DMS79 (cell line): ENCODE results near the gene MYLK.

Source experiments
- DNase-seq: peaks from one replicate; lab custom pipeline; 2025; lab: John Stamatoyannopoulos, UW

MYLK gene

GRCh38 chr3:123774474-123774873 lies 109.7 kb downstream of the MYLK start:
- DNase-seq: no peak

- no peak for DNase-seq
Observed at GRCh38 chr3:123773681-123774431, 110.3 kb downstream of the MYLK start.

GRCh38 chr3:123769356-123769743 lies 114.8 kb downstream of the MYLK start:
- DNase-seq: no peak

- DNase-seq: no peak
Observed at GRCh38 chr3:123768480-123769355, 115.4 kb downstream of the MYLK start.

- no peak for DNase-seq
Observed at GRCh38 chr3:123767564-123768292, 116.4 kb downstream of the MYLK start.

- no peak for DNase-seq
Observed at GRCh38 chr3:123767009-123767372, 117.1 kb downstream of the MYLK start.

- DNase-seq: no peak
Observed at GRCh38 chr3:123766193-123767008, 117.7 kb downstream of the MYLK start.

GRCh38 chr3:123765475-123766128 lies 118.5 kb downstream of the MYLK start:
- DNase-seq: no peak

GRCh38 chr3:123764647-123765046 lies 119.5 kb downstream of the MYLK start:
- no peak for DNase-seq

- DNase-seq: no peak
Observed at GRCh38 chr3:123762805-123763204, 121.3 kb downstream of the MYLK start.

GRCh38 chr3:123760817-123761216 lies 123.3 kb downstream of the MYLK start:
- no peak for DNase-seq

- DNase-seq: no peak
Observed at GRCh38 chr3:123759871-123760270, 124.3 kb downstream of the MYLK start.

GRCh38 chr3:123759311-123759710 lies 124.8 kb downstream of the MYLK start:
- DNase-seq: peak; percentile 10

- DNase-seq: peak; percentile 99
Observed at GRCh38 chr3:123758081-123758564, 126.0 kb downstream of the MYLK start.

GRCh38 chr3:123757281-123757940 lies 126.7 kb downstream of the MYLK start:
- peak; percentile 54 for DNase-seq

GRCh38 chr3:123755501-123755900 lies 128.6 kb downstream of the MYLK start:
- no peak for DNase-seq

GRCh38 chr3:123755085-123755484 lies 129.0 kb downstream of the MYLK start:
- DNase-seq: no peak

- no peak for DNase-seq
Observed at GRCh38 chr3:123753286-123753685, 130.8 kb downstream of the MYLK start.

- DNase-seq: no peak
Observed at GRCh38 chr3:123752228-123752627, 131.9 kb downstream of the MYLK start.

- no peak for DNase-seq
Observed at GRCh38 chr3:123751433-123751832, 132.7 kb downstream of the MYLK start.
